Left lung (tissue), 10 donors: ENCODE results near the gene UBE2C. TPM values are rescaled to one million over a fixed set of nuclear protein-coding genes. Genes with fewer than 3 reads are reported as not detected.

Experiments
- ATAC-seq: fragments of 200-7000 bp; cut with Tn5 transposase; one replicate; pipeline ENCODE4 v1.9.1; 2020; ENCODE audit warnings: moderate library complexity
- DNase-seq, 4 donors: peaks; one replicate each; pipeline ENCODE4 v3.0.0-alpha.2; 2013 to 2020
- H3K27ac ChIP-seq, 2 donors: fragments of 200-600 bp; sonication (generic) in 1 of 2; one replicate each; pipeline versions ENCODE4 v1.5.0 to v1.8.0; 2020 to 2021
- H3K27me3 ChIP-seq, 2 donors: fragments of 200-600 bp; sonication (generic) in 1 of 2; one replicate each; pipeline versions ENCODE4 v1.5.0 to v1.8.0; 2020 to 2021
- H3K36me3 ChIP-seq, 2 donors: fragments of 200-600 bp; sonication (generic) in 1 of 2; one replicate each; pipeline versions ENCODE4 v1.5.0 to v1.8.0; 2020 to 2021
- H3K4me1 ChIP-seq, 2 donors: fragments of 200-600 bp; one replicate each; pipeline ENCODE4 v1.8.0; 2021
- H3K4me3 ChIP-seq, 2 donors: fragments of 200-600 bp; sonication (generic) in 1 of 2; one replicate each; pipeline versions ENCODE4 v1.5.0 to v1.8.0; 2020 to 2021; ENCODE audit warnings: mild to moderate bottlenecking in 1 of 2
- H3K9me3 ChIP-seq, 2 donors: fragments of 200-600 bp; sonication (generic) in 1 of 2; one replicate each; pipeline versions ENCODE4 v1.5.0 to v1.8.0; 2020 to 2021
- CTCF ChIP-seq, 2 donors: fragments of 200-600 bp; sonication (generic) in 1 of 2; IDR thresholded peaks; one replicate each; pipeline versions ENCODE4 v1.5.0 to v1.8.0; 2021; ENCODE audit warnings: antibody characterized with exemption in 2 of 2
- intact Hi-C, 2 donors: fragments of 100-400 bp; cut with DNase I; formaldehyde crosslinking; loops; one replicate each; pipeline versions ENCODE4 v1.11.2 to v1.14.2; 2022
- polyA plus RNA-seq, 6 donors: library from polyadenylated mRNA; unstranded; fragments of 120-200 nt; gene quantifications; one replicate each; pipeline ENCODE4 v1.2.1, GENCODE V29; 2013; ENCODE audit not compliant: insufficient read length in 6 of 6
- total RNA-seq, 2 donors: library from RNA; stranded (reverse); fragmentation: NEBNext Ultra II Directional; extraction: Animal tissue kit (Norgen Biotek cat#: 25700); gene quantifications; one replicate each; pipeline ENCODE4 v1.2.1, GENCODE V29; 2021
- donor health status: DM: no; HTN: yes; CAD: no.
- donor health status: DM: no; HTN: no; CAD: no.

The UBE2C gene
- total and polyA plus RNA-seq, 8 donors = 5.9 to 99.2 (median 49.8) TPM

GRCh38 chr20:45833030-45833882, 20.8 kb downstream of the UBE2C start, which contains the start of gene SNX21:
Gene SNX21 (plus strand): TSS chr20:45833799. CDS start chr20:45833920, 121 bp downstream.
- H3K4me1 ChIP-seq = peaks cover 20 to 47% of the 10 kb centered on the region in 2 donors
- H3K9me3 ChIP-seq = no peaks in the 10 kb centered on the region
- peak within 1 kb of the TSS; percentile 66 to 73 for H3K4me3 ChIP-seq
- H3K27me3 ChIP-seq = no peaks in the 10 kb centered on the region
- peak within 1 kb of the TSS; percentile 88 to 93 for H3K27ac ChIP-seq
- H3K36me3 ChIP-seq = peaks cover 0 to 4% of the 10 kb centered on the region in 2 donors
- ATAC-seq = peak; percentile 91
- no peak for TF ChIP-seq CTCF (IDR thresholded peaks at IDR 0.05)
- intact Hi-C loops = no loop called here
- DNase-seq = peak; percentile 85 to 94 (median 89)

- peak; percentile 90 for ATAC-seq
- Histone ChIP-seq H3K9me3 (no peaks in the 10 kb centered on the region), H3K36me3 (peaks cover 0 to 7% of the 10 kb centered on the region in 2 donors), H3K4me1 (peaks cover 20 to 47% of the 10 kb centered on the region in 2 donors), H3K27me3 (no peaks in the 10 kb centered on the region), H3K27ac (peak overlapping the region; percentile 88 to 93), H3K4me3 (peak overlapping the region; percentile 66 to 73)
- TF ChIP-seq CTCF (IDR thresholded peaks at IDR 0.05) = no peak
- peak; percentile 74 to 90 (median 84) for DNase-seq
- intact Hi-C loops = no loop called here
These were observed 21.7 kb downstream of the UBE2C start for GRCh38 chr20:45833883-45834796.

- no peak for TF ChIP-seq CTCF (IDR thresholded peaks at IDR 0.05)
- H3K4me3 ChIP-seq = peak overlapping the region; percentile 66 to 73
- H3K9me3 ChIP-seq = no peaks in the 10 kb centered on the region
- H3K4me1 ChIP-seq = peaks cover 20 to 47% of the 10 kb centered on the region in 2 donors
- H3K27me3 ChIP-seq = no peaks in the 10 kb centered on the region
- peak overlapping the region in 1 of 2 donors; percentile 88 for H3K27ac ChIP-seq
- peaks cover 0 to 10% of the 10 kb centered on the region in 2 donors for H3K36me3 ChIP-seq
- intact Hi-C loops = no loop called here
- ATAC-seq = no peak
- no peak for DNase-seq
These were observed 22.3 kb downstream of the UBE2C start for GRCh38 chr20:45834797-45835161.

- Histone ChIP-seq H3K4me1 (peaks cover 20 to 47% of the 10 kb centered on the region in 2 donors), H3K9me3 (no peaks in the 10 kb centered on the region), H3K36me3 (peaks cover 0 to 16% of the 10 kb centered on the region in 2 donors), H3K27me3 (no peaks in the 10 kb centered on the region), H3K27ac (peak overlapping the region in 1 of 2 donors; percentile 88), H3K4me3 (peak overlapping the region in 1 of 2 donors; percentile 73)
- no peak for TF ChIP-seq CTCF (IDR thresholded peaks at IDR 0.05)
- DNase-seq = no peak
- no peak for ATAC-seq
- intact Hi-C loops = no loop called here
These were observed 22.9 kb downstream of the UBE2C start for GRCh38 chr20:45835329-45835765.
